Testis (tissue), 2 donors: Measurements from ENCODE around the gene HMCN2.

Experiments
- CTCF ChIP-seq, 3 experiments: fragments of 450-650 bp in 2 of 3; fragments of 200-600 bp in 1 of 3; sonication (generic) in 1 of 3; IDR thresholded peaks; one replicate each; pipeline ENCODE4 v1.5.1; 2016 to 2019; ENCODE audit warnings: antibody characterized with exemption in 3 of 3, mild to moderate bottlenecking in 2 of 3, moderate library complexity in 1 of 3
- POLR2A ChIP-seq: fragments of 450-650 bp; IDR thresholded peaks from one replicate; pipeline ENCODE4 v1.6.1; 2017; ENCODE audit warnings: antibody characterized with exemption, mild to moderate bottlenecking, moderate library complexity

- no peak for TF ChIP-seq CTCF (IDR thresholded peaks at IDR 0.05)
- TF ChIP-seq POLR2A: no peak
These were observed 66.9 kb downstream of the HMCN2 start for GRCh38 chr9:130332384-130332926.
